Measurements from ENCODE around the gene CFI. TPM values are rescaled to one million over a fixed set of nuclear protein-coding genes. Genes with fewer than 3 reads are reported as not detected.

Gene CFI
- total and polyA plus RNA-seq, 3 donors from 2014 or later, result 4.3 to 26.0 (median 24.5) TPM

DNA sequence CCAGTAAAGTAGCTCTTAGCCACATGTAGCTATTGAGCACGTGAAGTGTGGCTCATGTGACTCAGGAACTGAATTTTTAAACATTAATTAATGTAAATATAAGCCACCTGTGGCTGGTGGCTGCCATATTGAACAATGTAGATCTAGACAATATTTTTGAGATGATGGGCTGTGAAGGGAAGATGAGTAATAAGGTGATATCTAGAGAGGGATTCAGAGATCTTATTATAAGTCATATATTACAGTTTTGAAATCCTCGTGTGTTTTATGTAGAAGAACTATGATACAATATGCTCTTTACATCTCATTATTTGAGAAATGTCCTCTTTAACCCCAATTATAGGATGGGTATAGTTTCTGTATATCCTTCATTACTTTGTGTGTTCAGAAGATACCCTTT is 19.4 kb upstream of the CFI start:
- no peaks in the 10 kb centered on the region for H3K9me3 ChIP-seq
- peaks cover 8% of the 10 kb centered on the region for H3K4me1 ChIP-seq
- peak overlapping the region in 1 of 2 donors; percentile 26 for H3K27ac ChIP-seq
- H3K27me3 ChIP-seq, result no peaks in the 10 kb centered on the region
- H3K36me3 ChIP-seq (ENCODE audit: low read depth, missing control alignments), result no peaks in the 10 kb centered on the region
- intact Hi-C loops (cut with DNase I; ENCODE audit: low total_unique reads), result loop anchor here (10.0 kb wide), 1 partner anchor 396 kb away; no protein-coding TSS in a partner anchor
- H3K4me3 ChIP-seq, result no peak overlapping the region
- DNase-seq, result no peak
- 65 to 72% methylated on average over 2 of the region's 2 CpGs for WGBS, 2 donors
- TF ChIP-seq, protein P1, sequence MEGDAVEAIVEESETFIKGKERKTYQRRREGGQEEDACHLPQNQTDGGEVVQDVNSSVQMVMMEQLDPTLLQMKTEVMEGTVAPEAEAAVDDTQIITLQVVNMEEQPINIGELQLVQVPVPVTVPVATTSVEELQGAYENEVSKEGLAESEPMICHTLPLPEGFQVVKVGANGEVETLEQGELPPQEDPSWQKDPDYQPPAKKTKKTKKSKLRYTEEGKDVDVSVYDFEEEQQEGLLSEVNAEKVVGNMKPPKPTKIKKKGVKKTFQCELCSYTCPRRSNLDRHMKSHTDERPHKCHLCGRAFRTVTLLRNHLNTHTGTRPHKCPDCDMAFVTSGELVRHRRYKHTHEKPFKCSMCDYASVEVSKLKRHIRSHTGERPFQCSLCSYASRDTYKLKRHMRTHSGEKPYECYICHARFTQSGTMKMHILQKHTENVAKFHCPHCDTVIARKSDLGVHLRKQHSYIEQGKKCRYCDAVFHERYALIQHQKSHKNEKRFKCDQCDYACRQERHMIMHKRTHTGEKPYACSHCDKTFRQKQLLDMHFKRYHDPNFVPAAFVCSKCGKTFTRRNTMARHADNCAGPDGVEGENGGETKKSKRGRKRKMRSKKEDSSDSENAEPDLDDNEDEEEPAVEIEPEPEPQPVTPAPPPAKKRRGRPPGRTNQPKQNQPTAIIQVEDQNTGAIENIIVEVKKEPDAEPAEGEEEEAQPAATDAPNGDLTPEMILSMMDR (IDR thresholded peaks at IDR 0.05), result no peak
- no peak for TF ChIP-seq POLR2A (IDR thresholded peaks at IDR 0.05)

- no peaks in the 10 kb centered on the region for H3K9me3 ChIP-seq
- TF ChIP-seq, protein P1 (IDR thresholded peaks at IDR 0.05), result no peak
- TF ChIP-seq POLR2A (IDR thresholded peaks at IDR 0.05), result no peak
- 58 to 65% methylated on average over 2 of the region's 2 CpGs for WGBS, 2 donors
- peak overlapping the region in 1 of 2 donors; percentile 26 for H3K27ac ChIP-seq
- peak; percentile 66 for DNase-seq
- peaks cover 8% of the 10 kb centered on the region for H3K4me1 ChIP-seq
- no peaks in the 10 kb centered on the region for H3K27me3 ChIP-seq
- intact Hi-C loops (cut with DNase I; ENCODE audit: low total_unique reads), result loop anchor here (10.0 kb wide), 1 partner anchor 396 kb away; no protein-coding TSS in a partner anchor
- H3K4me3 ChIP-seq, result no peak overlapping the region
- no peaks in the 10 kb centered on the region for H3K36me3 ChIP-seq (ENCODE audit: low read depth, missing control alignments)
These were observed 18.8 kb upstream of the CFI start for GRCh38 chr4:109820563-109820962.

DNA sequence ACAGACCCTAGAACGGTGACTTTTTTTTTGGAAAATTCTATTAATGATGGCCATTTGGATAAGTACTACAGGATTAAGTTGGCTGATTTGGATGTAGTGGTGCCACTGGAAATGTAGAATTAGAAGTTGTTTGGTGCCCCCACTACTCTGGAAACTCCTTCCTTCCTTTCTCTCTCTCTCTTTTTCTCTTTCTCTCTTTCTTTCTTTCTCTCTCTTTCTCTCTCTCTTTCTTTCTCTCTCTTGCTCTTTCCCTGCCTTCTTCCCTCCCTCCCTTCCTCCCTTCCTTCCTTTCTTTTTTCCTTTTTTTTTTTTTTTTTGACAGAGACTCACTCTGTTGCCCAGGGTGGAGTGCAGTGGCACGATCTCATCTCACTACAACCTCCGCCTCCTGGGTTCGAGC is 16.5 kb upstream of the CFI start:
- peaks cover 8% of the 10 kb centered on the region for H3K4me1 ChIP-seq
- TF ChIP-seq POLR2A (IDR thresholded peaks at IDR 0.05), result no peak
- TF ChIP-seq, protein P1 (IDR thresholded peaks at IDR 0.05), result no peak
- H3K27me3 ChIP-seq, result no peaks in the 10 kb centered on the region
- H3K4me3 ChIP-seq, result no peak overlapping the region
- H3K27ac ChIP-seq, result no peak overlapping the region
- WGBS, 2 donors, result 92 to 94% methylated on average over 4 of the region's 4 CpGs
- H3K9me3 ChIP-seq, result no peaks in the 10 kb centered on the region
- intact Hi-C loops (cut with DNase I; ENCODE audit: low total_unique reads), result loop anchor here (10.0 kb wide), 1 partner anchor 123 kb away; no protein-coding TSS in a partner anchor
- no peak for DNase-seq
- H3K36me3 ChIP-seq (ENCODE audit: low read depth, missing control alignments), result no peaks in the 10 kb centered on the region

DNA sequence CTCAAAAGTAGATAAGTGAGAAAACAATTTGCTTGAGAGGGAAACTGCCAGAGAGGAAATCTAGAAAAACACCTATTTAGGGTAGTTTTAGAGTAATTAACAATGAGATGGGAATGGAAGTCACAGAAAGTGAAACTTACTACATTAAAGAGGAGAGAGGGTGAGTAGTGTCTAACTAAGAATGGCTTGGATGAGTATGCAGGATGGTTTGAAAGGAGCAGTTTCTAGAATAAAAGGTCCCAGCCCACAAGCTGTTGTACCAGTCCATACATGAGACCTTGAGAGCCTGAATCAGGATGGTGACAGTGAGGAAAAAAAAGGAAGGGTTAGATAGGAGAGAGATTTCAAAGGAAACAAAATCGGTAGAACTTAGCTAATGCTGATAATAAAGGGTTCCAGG is 15.1 kb upstream of the CFI start:
- H3K4me3 ChIP-seq, result no peak overlapping the region
- DNase-seq, result no peak
- TF ChIP-seq, protein P1 (IDR thresholded peaks at IDR 0.05), result no peak
- TF ChIP-seq POLR2A (IDR thresholded peaks at IDR 0.05), result no peak
- no peaks in the 10 kb centered on the region for H3K27me3 ChIP-seq
- peaks cover 8% of the 10 kb centered on the region for H3K4me1 ChIP-seq
- H3K36me3 ChIP-seq (ENCODE audit: low read depth, missing control alignments), result no peaks in the 10 kb centered on the region
- H3K27ac ChIP-seq, result no peak overlapping the region
- intact Hi-C loops (cut with DNase I; ENCODE audit: low total_unique reads), result loop anchor here (10.0 kb wide), 1 partner anchor 122 kb away; no protein-coding TSS in a partner anchor
- WGBS, 2 donors, result 29 to 45% methylated on average over 1 of the region's 1 CpG
- no peaks in the 10 kb centered on the region for H3K9me3 ChIP-seq

DNA sequence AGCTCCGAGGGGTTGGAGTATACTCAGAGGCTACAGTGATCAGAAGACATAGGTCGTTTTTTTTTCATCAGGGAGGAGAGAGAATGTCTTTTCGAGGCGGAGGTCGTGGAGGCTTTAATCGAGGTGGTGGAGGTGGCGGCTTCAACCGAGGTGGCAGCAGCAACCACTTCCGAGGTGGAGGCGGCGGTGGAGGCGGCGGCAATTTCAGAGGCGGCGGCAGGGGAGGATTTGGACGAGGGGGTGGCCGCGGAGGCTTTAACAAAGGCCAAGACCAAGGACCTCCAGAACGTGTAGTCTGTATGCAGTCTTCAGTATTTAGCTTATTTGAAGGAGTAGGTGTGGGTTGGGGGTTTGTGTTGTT is 14.3 kb upstream of the CFI start:
- H3K4me1 ChIP-seq, result peaks cover 8% of the 10 kb centered on the region
- no peak for DNase-seq
- intact Hi-C loops (cut with DNase I; ENCODE audit: low total_unique reads), result loop anchor here (10.0 kb wide), 1 partner anchor 121 kb away; no protein-coding TSS in a partner anchor
- no peaks in the 10 kb centered on the region for H3K36me3 ChIP-seq (ENCODE audit: low read depth, missing control alignments)
- TF ChIP-seq POLR2A (IDR thresholded peaks at IDR 0.05), result no peak
- TF ChIP-seq, protein P1 (IDR thresholded peaks at IDR 0.05), result no peak
- H3K4me3 ChIP-seq, result peak overlapping the region; percentile 84 to 87
- WGBS, 2 donors, result 0% methylated on average over 18 to 19 of the region's 19 CpGs
- H3K27me3 ChIP-seq, result no peaks in the 10 kb centered on the region
- H3K27ac ChIP-seq, result peak overlapping the region; percentile 89 to 92
- H3K9me3 ChIP-seq, result no peaks in the 10 kb centered on the region
